Smooth muscle cell of the pulmonary artery (primary cell): ENCODE results near the gene CMAS. TPM values are rescaled to one million over a fixed set of nuclear protein-coding genes. Genes with fewer than 3 reads are reported as not detected.

Experiments
- total RNA-seq: library from RNA; depleted of rRNA; stranded (reverse); fragments of >200 nt; gene quantifications from 2 replicates; pipeline ENCODE4 v1.2.3, GENCODE V29; 2014

CMAS gene
- total RNA-seq: 24.1 and 26.0 TPM in 2 replicates

GRCh38 chr12:22046090-22046967 is at the start of gene CMAS:
Gene CMAS (plus strand): TSS chr12:22046218. CDS start chr12:22046304, 86 bp downstream.

Other genes starting within 250 kb of the CMAS start
- 22.9 and 46.0 TPM in 2 replicates for gene ABCC9, start 104.8 kb upstream of the CMAS start, total RNA-seq